ENCODE data around the gene STXBP3.
"Not testable (repeated sequence)": the region's sequence is repeated elsewhere in the genome, so short reads cannot be mapped to it uniquely, and the experiment has no call there.

Gene STXBP3

GRCh38 chr1:108729481-108729880, 17.0 kb upstream of the STXBP3 start:
- DNase-seq, result no peak

GRCh38 chr1:108732398-108732797, 14.1 kb upstream of the STXBP3 start:
- no peak for DNase-seq

- DNase-seq, result no peak
Observed at GRCh38 chr1:108734171-108734865, 12.2 kb upstream of the STXBP3 start.

- no peak for DNase-seq
Observed at GRCh38 chr1:108742253-108742652, 4.2 kb upstream of the STXBP3 start.

- DNase-seq, result no peak
Observed at GRCh38 chr1:108745980-108746381, 493 bp upstream of the STXBP3 start.

- DNase-seq, result peak; percentile 44 to 54
Observed at GRCh38 chr1:108747171-108747850, 837 bp downstream of the STXBP3 start.

GRCh38 chr1:108747898-108748297, 1.4 kb downstream of the STXBP3 start:
- no peak for DNase-seq

- no peak for DNase-seq
Observed at GRCh38 chr1:108749081-108749480, 2.6 kb downstream of the STXBP3 start.

GRCh38 chr1:108750476-108751181, 4.2 kb downstream of the STXBP3 start:
- DNase-seq, result no peak

- DNase-seq, result no peak
Observed at GRCh38 chr1:108753363-108753762, 6.9 kb downstream of the STXBP3 start.

GRCh38 chr1:108758796-108759195, 12.3 kb downstream of the STXBP3 start:
- DNase-seq, result no peak

- no peak for DNase-seq
Observed at GRCh38 chr1:108767115-108767514, 20.6 kb downstream of the STXBP3 start.

- no peak for DNase-seq
Observed at GRCh38 chr1:108767708-108768107, 21.2 kb downstream of the STXBP3 start.

- DNase-seq, result no peak
Observed at GRCh38 chr1:108777839-108778238, 31.4 kb downstream of the STXBP3 start.

GRCh38 chr1:108779455-108779854, 33.0 kb downstream of the STXBP3 start:
- no peak for DNase-seq

GRCh38 chr1:108780937-108781574, 34.6 kb downstream of the STXBP3 start:
- DNase-seq, result no peak

- DNase-seq, result not testable (repeated sequence)
Observed at GRCh38 chr1:108781575-108781944, 35.1 kb downstream of the STXBP3 start.

GRCh38 chr1:108785264-108785663, 38.8 kb downstream of the STXBP3 start:
- no peak for DNase-seq

- no peak for DNase-seq
Observed at GRCh38 chr1:108785880-108786279, 39.4 kb downstream of the STXBP3 start.

- no peak for DNase-seq
Observed at GRCh38 chr1:108791790-108792189, 45.3 kb downstream of the STXBP3 start.

- DNase-seq, result no peak
Observed at GRCh38 chr1:108792420-108792819, 45.9 kb downstream of the STXBP3 start.

GRCh38 chr1:108799001-108799400, 52.5 kb downstream of the STXBP3 start:
- DNase-seq, result no peak

- no peak for DNase-seq
Observed at GRCh38 chr1:108801101-108801500, 54.6 kb downstream of the STXBP3 start.

GRCh38 chr1:108803548-108803947, 57.1 kb downstream of the STXBP3 start:
- no peak for DNase-seq
